NCI-H1930 (cell line): ENCODE data around the gene HMGB1.
A peak's percentile ranks its signal among the peaks of the same experiment; 100 is the strongest.
"Not testable (repeated sequence)": the region's sequence is repeated elsewhere in the genome, so short reads cannot be mapped to it uniquely, and the experiment has no call there.

Experiments used
- DNase-seq, 2 experiments: peaks; one replicate each; lab custom pipeline; 2025; lab: John Stamatoyannopoulos, UW

The HMGB1 gene

DNA sequence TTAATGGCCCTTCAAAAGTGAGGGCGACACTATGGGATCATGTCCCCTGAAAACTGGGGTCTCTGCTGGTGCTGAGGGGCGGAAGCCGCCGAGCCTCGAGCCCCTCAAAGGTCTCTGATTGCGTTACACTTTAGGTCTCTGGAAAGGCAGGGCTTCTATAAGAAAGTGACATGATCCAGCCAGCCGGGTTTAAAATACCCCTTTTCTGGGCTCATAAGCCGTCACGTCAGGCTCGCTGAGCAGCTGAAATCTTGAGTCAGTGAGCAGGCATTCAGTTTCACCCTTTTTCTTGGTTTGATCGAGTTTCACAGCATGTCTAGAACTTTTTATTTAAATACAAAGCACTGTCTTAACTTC lies 600 bp upstream of the HMGB1 start:
- DNase-seq = no peak

GRCh38 chr13:30465343-30465592 lies 468 bp downstream of the HMGB1 start:
- no peak for DNase-seq

GRCh38 chr13:30464496-30465342 lies 1.0 kb downstream of the HMGB1 start:
- DNase-seq = peak; percentile 78 to 81

DNA sequence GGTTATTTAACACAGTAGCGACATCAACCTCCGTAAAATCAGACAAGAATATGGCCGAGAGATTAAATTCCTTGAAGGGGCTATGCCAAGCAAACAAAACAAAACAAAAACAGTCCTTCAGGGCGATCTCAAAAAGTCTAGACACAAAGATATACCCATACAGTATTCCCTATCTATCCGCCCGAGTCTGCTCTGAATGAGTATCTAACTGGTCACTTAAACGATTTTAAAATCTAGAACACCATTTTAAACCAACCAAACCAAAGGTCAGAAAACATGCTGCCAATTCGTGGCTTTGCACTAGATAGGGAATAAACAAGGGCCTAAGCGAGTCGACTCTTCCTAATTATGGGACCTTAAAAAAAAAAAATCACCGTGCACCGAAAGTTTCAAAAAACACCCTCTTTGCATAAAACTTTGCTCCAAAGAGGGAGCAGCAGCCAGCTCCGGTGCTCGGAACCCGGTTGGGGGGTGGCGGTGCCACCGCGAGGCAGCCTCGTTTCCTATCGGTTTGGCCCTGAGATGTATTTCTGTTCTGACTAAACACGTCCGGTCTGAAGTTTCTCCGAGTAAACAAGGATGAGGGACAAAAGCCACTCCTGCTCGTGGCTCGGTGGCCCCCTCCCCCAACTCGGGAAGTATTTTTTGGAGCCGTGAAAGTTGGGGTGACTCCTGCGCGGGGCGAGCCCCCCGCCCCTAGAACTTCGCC lies 1.8 kb downstream of the HMGB1 start:
- DNase-seq = peak; percentile 6 to 20

- DNase-seq = not testable (repeated sequence)
Observed at GRCh38 chr13:30461279-30462066, 4.3 kb downstream of the HMGB1 start.

GRCh38 chr13:30457306-30457891 lies 8.3 kb downstream of the HMGB1 start:
- no peak for DNase-seq

GRCh38 chr13:30456290-30456689 lies 9.4 kb downstream of the HMGB1 start:
- no peak for DNase-seq

DNA sequence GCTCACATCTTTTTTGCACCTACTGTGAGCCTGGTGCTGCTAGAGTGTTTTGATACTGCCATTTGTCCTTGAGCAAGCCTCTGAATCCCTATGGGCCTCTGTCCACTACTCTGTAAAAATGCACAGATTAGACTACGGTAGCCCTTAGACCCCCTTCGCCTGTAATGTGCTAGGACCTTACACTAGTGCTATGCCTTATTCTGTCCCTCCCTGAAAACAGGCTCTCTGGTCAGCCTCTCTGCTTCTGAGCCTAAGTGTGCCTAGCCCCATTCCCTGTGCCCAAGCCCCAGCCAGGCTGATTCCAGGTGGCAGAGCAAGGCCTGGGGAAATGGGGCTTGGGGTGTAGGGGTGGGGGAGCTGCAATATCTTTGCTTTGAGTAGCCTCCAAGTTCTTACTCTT lies 10.7 kb downstream of the HMGB1 start:
- no peak for DNase-seq

DNA sequence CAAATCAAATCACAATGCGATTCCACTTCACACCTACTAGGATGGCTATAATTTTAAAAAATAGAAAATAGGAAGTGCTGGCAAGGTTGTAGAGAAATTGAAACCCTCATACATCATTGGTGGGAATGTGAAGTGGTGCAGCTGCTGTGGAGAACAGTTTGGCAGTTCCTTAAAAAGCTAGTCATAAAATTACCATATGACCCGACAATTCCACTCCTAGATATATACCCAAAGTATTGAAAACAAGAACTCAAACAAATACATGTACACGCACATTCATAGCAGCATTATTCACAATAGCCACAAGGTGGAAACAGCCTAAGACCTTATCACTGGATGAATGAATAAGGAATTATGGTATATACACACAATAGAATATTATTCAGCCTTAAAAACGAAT lies 12.0 kb downstream of the HMGB1 start:
- DNase-seq = no peak

DNA sequence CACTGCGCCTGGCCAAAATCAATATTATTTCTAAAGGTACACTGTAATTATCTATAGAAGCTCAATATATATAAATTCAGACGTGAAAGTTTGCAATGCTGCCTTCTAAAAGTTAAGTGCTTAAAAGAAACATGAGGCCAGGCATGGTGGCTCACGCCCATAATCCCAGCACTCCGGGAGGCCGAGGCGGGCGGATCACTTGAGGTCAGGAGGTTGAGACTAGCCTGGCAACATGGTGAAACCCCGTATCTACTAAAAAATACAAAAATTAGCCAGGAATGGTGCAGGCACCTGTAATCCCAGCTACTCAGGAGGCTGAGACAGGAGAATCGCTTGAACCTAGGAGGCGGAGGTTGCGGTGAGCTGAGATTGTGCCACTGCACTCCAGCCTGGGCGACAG lies 14.3 kb downstream of the HMGB1 start:
- not testable (repeated sequence) for DNase-seq

DNA sequence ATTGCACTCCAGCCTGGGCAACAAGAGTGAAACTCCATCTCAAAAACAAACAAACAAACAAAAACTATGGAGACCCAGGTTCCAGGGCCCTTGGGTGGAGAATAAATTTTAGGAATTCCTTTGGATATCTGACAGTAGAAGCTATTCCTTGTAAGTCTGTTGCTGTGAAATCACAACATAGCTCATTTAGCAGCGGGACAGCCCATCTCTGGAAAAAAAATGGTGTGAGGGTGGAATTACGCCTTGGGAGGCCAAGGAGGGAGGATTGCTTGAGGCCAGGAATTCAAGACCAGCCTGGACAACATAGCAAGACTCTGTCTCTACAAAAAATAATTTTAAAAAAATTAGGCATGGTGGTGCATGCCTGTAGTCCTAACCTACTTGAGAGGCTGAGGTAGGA lies 15.7 kb downstream of the HMGB1 start:
- DNase-seq = no peak

GRCh38 chr13:30448441-30448840 lies 17.3 kb downstream of the HMGB1 start:
- no peak for DNase-seq

- DNase-seq = no peak
Observed at GRCh38 chr13:30446126-30446500, 19.6 kb downstream of the HMGB1 start.

DNA sequence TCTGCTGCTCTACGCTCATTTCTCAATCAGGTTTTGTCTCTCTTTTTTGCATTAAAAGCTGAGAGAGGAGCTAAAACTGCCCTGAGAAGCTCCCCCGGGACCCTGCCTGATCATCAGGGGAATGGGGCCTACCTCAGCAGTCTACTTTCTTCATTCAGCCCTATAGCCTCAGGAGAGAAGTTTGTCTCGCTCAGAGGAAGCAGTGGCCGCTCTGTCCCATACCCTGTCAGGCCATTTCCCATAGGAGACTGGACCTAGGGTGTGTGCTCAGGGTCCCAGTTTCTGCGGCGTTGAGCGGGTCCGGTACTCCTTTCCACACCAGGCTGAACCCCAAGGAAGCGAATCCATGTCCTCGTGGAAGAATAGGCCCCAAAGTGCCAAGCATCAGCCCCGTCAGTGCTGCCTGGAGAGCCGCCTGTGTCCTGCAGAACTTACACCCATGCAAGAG lies 21.8 kb downstream of the HMGB1 start:
- no peak for DNase-seq

DNA sequence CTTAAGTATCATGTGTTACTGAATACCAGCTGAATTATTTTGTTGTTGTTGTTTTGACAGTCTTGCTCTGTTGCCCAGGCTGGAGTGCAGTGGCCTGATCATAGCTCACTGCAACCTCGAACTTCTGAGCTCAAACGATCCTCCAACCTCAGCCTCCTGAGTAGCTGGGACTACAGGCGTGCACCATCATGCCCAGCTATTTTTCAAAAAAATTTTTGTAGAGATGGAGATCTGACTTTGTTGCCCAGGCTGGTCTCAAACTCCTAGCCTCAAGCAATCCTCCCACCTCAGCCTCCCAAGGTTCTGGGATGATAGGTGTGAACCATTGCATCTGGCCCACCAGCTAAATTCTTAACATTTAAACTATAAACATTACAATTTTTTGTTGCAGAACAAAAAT lies 22.2 kb downstream of the HMGB1 start:
- not testable (repeated sequence) for DNase-seq

DNA sequence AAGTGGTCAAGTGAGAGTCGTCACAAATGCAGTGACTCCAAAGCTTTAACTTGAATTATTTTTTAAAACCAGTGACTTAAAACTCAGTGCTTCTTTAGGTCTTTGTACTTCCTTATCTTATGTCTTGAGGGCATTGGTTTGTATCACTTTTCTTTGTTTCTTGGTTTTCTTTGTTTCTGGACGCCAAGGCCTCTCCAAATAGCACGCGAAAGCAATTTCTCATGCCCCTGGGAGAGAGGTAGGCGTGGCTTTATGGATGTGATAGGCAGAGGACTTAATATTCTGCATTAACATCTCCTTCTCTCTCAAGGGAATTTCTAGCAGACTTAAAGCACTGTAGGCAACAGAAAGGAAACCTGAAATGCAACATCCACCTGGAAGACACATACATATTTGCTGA lies 22.8 kb downstream of the HMGB1 start:
- DNase-seq = no peak

GRCh38 chr13:30440910-30441703 lies 24.6 kb downstream of the HMGB1 start:
- no peak for DNase-seq

DNA sequence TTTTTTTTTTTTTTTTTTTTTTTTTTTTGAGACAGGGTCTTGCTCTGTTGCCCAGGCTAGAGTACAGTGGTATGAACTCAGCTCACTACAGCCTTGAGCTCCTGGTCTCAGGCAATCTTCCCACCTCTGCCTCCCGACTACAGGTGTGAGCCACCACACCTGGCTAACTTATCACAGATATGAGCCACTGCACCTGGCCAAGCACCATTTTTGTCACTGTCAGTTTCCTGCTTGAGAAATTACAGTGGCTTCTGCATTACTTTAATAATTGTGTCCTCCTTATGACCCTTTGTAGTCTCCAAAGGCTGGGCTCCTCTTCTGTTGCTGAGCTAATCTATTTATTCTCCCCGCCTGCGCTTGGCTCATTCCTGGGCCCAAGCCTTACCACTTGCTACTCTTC lies 27.4 kb downstream of the HMGB1 start:
- DNase-seq = no peak

DNA sequence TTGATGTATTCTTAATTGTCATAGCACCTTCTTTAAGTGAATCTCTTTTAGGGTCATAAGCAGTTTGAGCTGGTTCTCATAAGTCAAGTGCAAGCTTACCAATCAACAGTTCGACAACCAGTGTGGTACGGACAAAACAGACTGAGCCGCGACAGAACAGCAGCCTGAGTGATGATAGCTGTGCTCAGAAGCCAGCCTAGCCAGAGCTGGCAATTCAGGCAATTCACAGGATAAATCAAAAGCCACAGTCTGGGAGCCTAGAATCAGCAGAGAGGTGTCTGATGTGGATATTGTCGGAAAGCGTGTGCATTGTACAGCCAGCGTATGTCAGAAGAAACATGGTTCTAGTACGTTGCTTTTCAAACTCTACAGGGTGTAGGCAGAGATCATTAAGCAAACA lies 28.6 kb downstream of the HMGB1 start:
- DNase-seq = no peak

- DNase-seq = no peak
Observed at GRCh38 chr13:30435911-30436451, 29.8 kb downstream of the HMGB1 start.

GRCh38 chr13:30431269-30431940 lies 34.3 kb downstream of the HMGB1 start:
- DNase-seq = no peak
